ENCODE results near the gene ARHGAP42. TPM values are rescaled to one million over a fixed set of nuclear protein-coding genes. Genes with fewer than 3 reads are reported as not detected.

The ARHGAP42 gene
- total and polyA plus RNA-seq, 8 donors: 2.3 to 119 (median 39.3) TPM

DNA sequence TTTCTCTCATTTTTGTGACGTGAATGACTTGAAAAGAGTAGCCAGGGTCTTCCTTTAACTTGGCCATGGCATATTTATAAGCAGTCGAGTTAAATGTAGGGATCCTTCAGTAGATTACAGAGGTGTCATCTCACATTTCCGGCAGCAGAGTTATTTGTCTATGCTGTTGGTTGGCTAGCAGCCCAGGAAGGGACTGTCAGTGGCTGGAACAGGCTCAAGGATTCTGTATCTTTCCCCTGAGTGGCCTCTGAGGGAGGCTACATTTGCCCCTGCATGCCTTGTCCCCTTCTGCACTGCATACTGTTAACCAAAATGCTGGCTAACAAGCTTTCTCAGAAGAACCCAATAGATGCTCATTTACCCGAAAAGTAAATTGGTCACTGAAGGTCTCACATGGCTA lies 254.9 kb downstream of the ARHGAP42 start:
- intact Hi-C loops (cut with DNase I; ENCODE audit: low total_unique reads): no loop called here
- peaks cover 0 to 10% (median 3%) of the 10 kb centered on the region in 4 donors for H3K4me1 ChIP-seq
- H3K36me3 ChIP-seq: peaks cover 0 to 16% (median 12%) of the 10 kb centered on the region in 4 donors
- no peak overlapping the region for H3K4me3 ChIP-seq
- no peaks in the 10 kb centered on the region for H3K9me3 ChIP-seq
- TF ChIP-seq, protein P1, sequence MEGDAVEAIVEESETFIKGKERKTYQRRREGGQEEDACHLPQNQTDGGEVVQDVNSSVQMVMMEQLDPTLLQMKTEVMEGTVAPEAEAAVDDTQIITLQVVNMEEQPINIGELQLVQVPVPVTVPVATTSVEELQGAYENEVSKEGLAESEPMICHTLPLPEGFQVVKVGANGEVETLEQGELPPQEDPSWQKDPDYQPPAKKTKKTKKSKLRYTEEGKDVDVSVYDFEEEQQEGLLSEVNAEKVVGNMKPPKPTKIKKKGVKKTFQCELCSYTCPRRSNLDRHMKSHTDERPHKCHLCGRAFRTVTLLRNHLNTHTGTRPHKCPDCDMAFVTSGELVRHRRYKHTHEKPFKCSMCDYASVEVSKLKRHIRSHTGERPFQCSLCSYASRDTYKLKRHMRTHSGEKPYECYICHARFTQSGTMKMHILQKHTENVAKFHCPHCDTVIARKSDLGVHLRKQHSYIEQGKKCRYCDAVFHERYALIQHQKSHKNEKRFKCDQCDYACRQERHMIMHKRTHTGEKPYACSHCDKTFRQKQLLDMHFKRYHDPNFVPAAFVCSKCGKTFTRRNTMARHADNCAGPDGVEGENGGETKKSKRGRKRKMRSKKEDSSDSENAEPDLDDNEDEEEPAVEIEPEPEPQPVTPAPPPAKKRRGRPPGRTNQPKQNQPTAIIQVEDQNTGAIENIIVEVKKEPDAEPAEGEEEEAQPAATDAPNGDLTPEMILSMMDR (IDR thresholded peaks at IDR 0.05): no peak
- no peak for TF ChIP-seq POLR2AphosphoS5 (IDR thresholded peaks at IDR 0.05)
- no peak for TF ChIP-seq POLR2A (IDR thresholded peaks at IDR 0.05)
- TF ChIP-seq EP300 (IDR thresholded peaks at IDR 0.05): no peak
- WGBS, 5 donors: 44 to 57% (median 49%) methylated on average over 4 of the region's 4 CpGs
- peak in 1 of 2 donors; percentile 53 for DNase-seq
- H3K27ac ChIP-seq: no peak overlapping the region
- H3K27me3 ChIP-seq: no peaks in the 10 kb centered on the region

DNA sequence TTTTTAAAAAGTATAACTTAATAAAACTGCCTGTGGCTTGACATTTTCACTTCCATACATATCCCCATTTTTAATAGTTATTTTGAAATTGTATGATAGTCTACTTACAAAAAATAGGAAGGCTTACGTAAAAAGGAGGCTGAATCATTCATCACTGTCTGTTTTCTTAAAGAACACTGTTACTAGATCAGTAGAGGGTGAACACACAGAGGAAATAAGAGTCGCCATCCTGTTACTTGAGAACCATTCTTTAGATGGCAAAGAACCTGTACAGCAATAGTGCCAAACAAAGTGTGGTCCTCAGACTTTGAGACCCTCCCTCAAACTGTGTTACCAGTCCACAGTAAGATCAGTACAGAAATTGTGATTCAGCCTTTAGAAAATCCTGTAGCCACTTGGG lies 261.8 kb downstream of the ARHGAP42 start:
- H3K4me3 ChIP-seq: no peak overlapping the region
- H3K27ac ChIP-seq: no peak overlapping the region
- H3K36me3 ChIP-seq: peaks cover 0 to 6% (median 3%) of the 10 kb centered on the region in 4 donors
- intact Hi-C loops (cut with DNase I; ENCODE audit: low total_unique reads): no loop called here
- no peak for DNase-seq
- WGBS, 5 donors: 86 to 96% (median 93%) methylated on average over 2 of the region's 2 CpGs
- H3K4me1 ChIP-seq: no peaks in the 10 kb centered on the region
- TF ChIP-seq, protein P1 (IDR thresholded peaks at IDR 0.05): no peak
- TF ChIP-seq POLR2A (IDR thresholded peaks at IDR 0.05) (no peak), EP300 (IDR thresholded peaks at IDR 0.05) (no peak), POLR2AphosphoS5 (IDR thresholded peaks at IDR 0.05) (no peak)
- no peaks in the 10 kb centered on the region for H3K27me3 ChIP-seq
- H3K9me3 ChIP-seq: no peaks in the 10 kb centered on the region

DNA sequence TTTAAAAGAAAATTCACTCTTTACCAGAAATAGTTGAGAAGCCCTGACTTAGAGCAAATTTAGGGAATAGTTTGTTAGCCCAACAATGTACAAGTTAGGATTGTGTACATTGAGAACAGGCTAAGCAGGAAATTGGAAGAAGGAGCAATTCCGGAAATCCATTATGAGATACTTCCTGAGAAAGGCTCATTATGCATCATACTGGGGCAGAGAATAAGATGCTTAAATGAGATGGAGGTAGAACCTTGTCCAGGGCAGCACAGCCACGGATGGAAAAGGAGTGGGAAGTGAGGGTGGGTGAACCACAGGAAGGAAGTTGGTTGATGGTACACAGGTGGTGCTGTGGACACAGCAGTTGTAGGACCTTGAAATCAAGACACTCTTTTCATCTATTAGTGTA lies 262.4 kb downstream of the ARHGAP42 start:
- H3K36me3 ChIP-seq: peaks cover 0 to 6% (median 2%) of the 10 kb centered on the region in 4 donors
- H3K27ac ChIP-seq: no peak overlapping the region
- TF ChIP-seq, protein P1 (IDR thresholded peaks at IDR 0.05): no peak
- TF ChIP-seq POLR2A (IDR thresholded peaks at IDR 0.05): no peak
- TF ChIP-seq POLR2AphosphoS5 (IDR thresholded peaks at IDR 0.05): no peak
- TF ChIP-seq EP300 (IDR thresholded peaks at IDR 0.05): no peak
- WGBS, 5 donors: 66 to 83% (median 74%) methylated on average over 2 of the region's 2 CpGs
- no peak for DNase-seq
- H3K4me3 ChIP-seq: no peak overlapping the region
- H3K27me3 ChIP-seq: no peaks in the 10 kb centered on the region
- no peaks in the 10 kb centered on the region for H3K9me3 ChIP-seq
- intact Hi-C loops (cut with DNase I; ENCODE audit: low total_unique reads): no loop called here
- H3K4me1 ChIP-seq: no peaks in the 10 kb centered on the region

DNA sequence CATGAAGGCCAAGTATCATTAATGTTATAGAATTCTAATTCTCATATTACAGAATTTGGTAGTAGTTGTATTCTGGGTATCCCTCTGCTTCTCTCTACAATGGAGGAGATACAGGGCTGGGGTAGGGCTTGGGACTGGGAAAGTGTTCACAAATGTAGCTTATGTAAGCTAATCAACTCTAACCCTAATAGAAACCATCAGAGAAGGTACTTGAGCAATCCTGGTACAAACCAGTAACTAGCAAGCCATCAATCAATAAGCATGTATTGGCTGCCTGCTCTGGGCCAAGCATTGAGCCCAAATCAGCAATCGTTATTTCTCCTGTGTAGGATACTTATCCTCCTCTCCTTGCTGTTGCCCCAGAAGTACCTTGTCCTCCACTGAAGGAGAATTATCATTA lies 268.2 kb downstream of the ARHGAP42 start:
- WGBS, 5 donors: 90 to 100% (median 95%) methylated on average over 1 of the region's 1 CpG
- Histone ChIP-seq H3K4me3 (no peak overlapping the region), H3K9me3 (no peaks in the 10 kb centered on the region), H3K4me1 (no peaks in the 10 kb centered on the region), H3K27ac (no peak overlapping the region), H3K27me3 (no peaks in the 10 kb centered on the region), H3K36me3 (peaks cover 0 to 9% (median 0%) of the 10 kb centered on the region in 4 donors)
- DNase-seq: no peak
- TF ChIP-seq, protein P1 (IDR thresholded peaks at IDR 0.05): no peak
- TF ChIP-seq POLR2A (IDR thresholded peaks at IDR 0.05): no peak
- no peak for TF ChIP-seq EP300 (IDR thresholded peaks at IDR 0.05)
- no peak for TF ChIP-seq POLR2AphosphoS5 (IDR thresholded peaks at IDR 0.05)
- intact Hi-C loops (cut with DNase I; ENCODE audit: low total_unique reads): no loop called here

Measured in stomach (tissue), 9 donors.